IPS-NIHi7 (cell line): ENCODE measurements around the gene ADORA1.

Experiments
- DNase-seq: peaks from one replicate; pipeline ENCODE4 v3.0.0; 2012; ENCODE audit warnings: mixed read lengths; ENCODE audit errors: extremely low spot score

ADORA1 gene

GRCh38 chr1:203140743-203141520 is 13.4 kb downstream of the ADORA1 start:
- DNase-seq: no peak

DNA sequence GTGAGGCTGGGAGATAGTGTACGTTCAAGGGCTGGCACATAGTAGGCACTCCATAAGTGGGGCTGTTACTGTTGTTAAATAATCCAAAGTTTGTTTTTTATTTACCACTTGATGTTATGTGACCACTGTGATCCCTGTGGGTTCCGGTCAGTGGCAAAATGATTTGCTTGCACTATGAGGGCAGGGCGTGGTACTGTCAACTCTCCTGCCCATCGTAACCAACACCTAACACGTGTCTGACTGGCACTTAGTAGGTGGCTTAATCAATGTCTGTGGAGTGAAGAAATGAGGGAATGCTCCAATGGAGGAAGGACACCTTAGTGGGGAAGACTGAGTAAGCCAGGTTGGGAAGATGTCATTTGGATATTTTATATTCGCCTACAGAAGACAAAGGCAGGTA is 14.6 kb downstream of the ADORA1 start:
- no peak for DNase-seq

- no peak for DNase-seq
Measured at GRCh38 chr1:203142684-203143408, 15.3 kb downstream of the ADORA1 start.

- DNase-seq: no peak
Measured at GRCh38 chr1:203143641-203144040, 16.1 kb downstream of the ADORA1 start.

- no peak for DNase-seq
Measured at GRCh38 chr1:203144661-203145060, 17.1 kb downstream of the ADORA1 start.

DNA sequence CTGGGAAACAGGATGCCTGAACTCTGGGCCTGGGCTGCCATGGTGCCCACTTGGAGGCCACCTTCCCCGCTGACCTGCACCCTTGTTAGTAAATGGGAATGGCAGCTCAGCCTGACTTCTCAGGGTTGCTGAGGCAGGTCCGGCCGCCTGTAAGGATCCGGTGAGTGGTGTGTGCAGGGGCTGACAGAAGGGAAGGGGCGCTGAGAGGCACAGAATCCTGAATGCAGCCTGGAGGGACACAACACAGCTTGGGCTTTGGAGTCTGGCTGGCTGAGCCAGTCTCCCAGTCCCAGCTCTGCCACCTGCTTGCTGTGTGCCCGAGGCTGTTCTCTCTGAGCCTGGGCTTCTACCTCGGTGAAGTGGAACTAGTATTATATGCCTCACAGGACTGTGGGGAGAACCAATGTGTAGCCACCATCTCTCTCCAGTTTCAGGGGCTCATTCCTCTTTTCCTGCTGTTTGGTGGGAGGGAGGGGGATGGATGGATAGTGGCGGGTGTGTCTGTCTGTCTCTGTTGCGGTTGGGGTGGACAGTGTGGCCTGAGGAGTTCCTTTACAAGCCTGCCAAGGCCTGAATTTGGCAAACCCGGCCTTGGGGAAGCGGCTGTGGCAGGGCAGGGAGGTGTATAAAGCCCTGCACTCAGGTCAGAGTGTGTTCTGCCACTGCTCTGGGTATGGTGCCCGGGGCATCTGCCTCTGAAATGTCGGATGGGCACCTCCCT is 18.0 kb downstream of the ADORA1 start:
- DNase-seq: no peak

DNA sequence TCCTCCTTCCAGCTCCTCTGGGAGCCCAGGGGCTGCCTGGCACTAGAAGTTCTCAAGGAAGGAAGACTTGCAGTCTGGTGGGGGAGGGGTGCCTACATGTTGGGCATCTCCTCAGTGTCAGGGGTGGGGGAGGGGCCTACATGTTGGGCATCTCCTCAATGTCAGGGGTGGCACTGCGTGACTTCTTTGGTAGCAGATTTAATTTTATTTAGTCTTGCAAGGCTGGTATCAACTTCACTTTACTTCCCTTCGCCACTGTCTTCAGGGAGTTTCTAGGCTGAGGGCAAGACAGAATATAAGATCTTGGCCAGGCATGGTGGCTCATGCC is 18.5 kb downstream of the ADORA1 start:
- no peak for DNase-seq

DNA sequence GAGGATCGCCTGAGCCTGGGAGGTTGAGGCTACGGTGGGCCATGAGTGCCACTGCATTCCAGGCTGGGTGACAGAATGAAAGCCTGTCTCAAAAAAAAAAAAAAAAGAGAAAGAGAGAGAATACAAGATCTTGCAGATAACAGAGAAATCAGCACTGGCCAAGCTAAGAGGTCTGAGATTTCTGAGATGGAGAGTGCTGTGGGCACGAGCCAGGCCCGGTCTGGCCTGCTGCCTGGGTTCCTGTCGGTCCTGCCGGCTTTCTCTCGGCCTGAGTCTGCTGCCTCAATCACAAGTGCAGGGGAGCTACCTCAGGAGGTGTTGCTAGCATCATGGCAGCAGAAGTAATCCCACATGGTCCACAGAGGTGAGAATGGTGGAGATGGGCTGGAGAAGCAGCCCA is 19.0 kb downstream of the ADORA1 start:
- no peak for DNase-seq

- no peak for DNase-seq
Measured at GRCh38 chr1:203147376-203147775, 19.9 kb downstream of the ADORA1 start.

- no peak for DNase-seq
Measured at GRCh38 chr1:203148127-203148526, 20.6 kb downstream of the ADORA1 start.

GRCh38 chr1:203148579-203148978 is 21.1 kb downstream of the ADORA1 start:
- DNase-seq: no peak

DNA sequence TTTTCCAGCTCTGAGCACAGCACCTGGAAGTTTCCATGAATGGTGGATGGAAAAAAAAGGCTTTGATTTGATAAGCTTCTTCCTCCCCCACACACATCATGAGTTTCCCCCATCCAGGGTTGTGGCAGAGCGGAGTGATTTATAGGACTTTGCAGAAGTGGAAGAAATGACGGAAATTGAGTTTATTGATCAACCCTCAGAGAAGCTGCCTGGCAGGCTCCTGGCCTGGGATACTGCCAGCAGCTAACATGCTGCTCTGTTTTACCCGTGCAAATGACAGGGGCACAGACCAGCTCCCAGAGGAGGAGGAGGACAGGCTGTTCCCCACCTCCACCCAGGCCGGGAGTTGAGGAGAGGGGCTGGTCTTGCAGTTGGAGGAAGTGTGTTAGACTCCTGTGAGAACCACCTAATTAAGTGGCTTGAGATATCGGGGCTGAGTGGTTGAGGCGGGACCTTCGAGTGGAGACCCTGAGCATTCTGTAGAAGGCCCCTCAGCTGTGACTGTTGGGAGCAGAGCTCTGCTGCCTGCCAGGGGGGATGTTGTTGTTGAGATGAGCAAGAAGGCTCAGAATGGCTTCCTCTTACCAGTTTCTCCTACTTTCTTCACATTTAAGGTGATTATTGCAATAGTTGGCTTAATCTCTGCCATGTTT is 21.8 kb downstream of the ADORA1 start:
- DNase-seq: no peak

DNA sequence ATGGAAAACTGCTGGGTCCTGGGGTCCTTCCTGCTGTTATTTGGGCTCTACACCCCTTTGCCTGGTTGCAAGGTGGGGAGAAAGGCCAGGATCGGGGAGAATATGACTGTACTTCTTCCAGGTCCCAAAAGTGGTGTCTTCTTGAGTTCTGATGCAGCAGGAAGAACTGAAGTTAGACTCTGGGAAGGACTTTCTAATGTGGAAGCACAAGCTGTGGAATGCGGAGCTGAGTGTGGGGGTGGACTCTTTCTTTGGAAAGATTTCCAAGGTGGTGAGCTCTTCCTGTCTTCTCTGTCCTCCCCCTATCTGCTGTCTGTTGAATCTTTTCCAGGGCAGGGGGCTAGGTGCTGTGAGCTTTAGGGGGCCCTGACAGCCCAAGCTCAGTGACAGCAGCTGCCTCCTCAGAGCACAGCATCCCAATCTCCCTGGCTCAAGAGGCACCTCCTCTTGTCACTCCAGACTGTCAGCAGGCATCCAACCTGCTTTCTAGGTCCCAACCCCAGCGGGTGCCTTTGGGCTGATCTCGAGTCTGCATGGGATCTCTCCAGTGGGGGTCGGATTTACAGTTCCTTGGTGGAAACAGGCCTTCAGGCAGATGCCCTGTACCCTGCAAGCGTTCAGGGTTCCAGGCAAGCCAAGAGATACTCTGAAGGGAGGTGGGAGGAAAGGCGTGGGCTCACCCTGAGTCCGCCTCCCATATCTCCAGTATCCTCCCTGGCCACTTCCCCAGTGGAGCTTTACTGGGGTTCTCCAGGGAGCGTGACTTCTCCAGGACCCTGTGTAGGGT is 23.2 kb downstream of the ADORA1 start:
- no peak for DNase-seq

DNA sequence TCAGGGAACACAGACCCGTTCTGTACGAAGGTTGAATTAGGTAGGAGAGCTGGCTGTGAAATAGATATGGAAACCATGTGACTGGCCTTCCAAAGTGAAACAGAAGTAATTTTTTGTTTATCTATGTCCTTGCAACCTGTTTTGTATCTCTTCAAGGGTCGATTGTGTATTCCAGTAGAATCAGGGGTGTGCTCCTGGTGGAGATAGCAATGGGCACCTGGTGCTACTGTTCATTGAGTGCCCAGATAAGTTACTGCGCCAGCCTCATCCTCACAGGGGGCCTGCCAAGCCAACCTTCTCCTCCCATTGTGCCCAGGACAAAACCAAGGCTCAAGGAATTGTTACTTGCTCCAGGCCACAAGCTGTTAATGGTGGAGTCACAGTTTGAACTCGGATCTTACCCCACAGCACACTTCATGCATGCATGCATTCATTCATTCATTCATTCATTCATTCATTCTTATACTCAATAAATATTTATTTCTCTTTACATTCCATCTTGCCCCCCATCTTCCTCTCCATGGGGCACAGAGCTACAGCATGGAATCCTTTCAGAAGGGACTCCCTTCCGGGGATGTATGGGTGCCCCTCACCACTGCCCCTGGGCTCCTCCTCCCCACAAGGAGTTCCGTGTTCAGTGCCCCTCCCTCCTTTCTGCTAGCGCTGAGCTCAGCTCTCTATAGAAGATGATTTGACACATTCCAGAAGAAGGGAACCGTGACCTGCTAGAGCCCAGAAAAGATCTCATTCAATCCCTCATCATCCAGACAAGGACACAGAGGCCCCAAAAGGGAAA is 24.0 kb downstream of the ADORA1 start:
- DNase-seq: no peak

GRCh38 chr1:203152158-203153034 is 24.9 kb downstream of the ADORA1 start:
- no peak for DNase-seq

- DNase-seq: no peak
Measured at GRCh38 chr1:203153051-203153988, 25.8 kb downstream of the ADORA1 start.

- DNase-seq: no peak
Measured at GRCh38 chr1:203153989-203154821, 26.7 kb downstream of the ADORA1 start.

DNA sequence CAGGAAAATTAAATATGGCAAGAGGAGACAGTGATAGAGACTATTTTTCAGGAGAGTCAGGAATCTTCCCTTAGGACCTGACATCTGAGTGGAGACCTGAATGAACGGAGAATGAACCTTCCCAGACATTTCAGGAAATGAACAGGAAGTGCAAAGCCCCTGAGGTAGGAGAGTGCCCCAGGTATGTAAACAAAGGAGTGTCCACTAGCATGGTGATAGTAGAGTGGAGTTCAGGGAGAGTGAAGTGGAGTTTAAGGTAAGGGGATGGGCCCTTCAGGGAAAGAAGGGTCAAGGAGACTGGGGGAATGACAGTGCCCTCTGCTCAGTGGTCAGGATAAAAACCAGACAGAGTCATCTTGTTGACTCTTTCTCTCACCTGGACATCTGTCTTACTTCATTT is 28.8 kb downstream of the ADORA1 start:
- DNase-seq: no peak
